ENCODE results near the gene TTBK2. TPM values are rescaled to one million over a fixed set of nuclear protein-coding genes. Genes with fewer than 3 reads are reported as not detected.

The TTBK2 gene
- total RNA-seq, 1 donor from 2014 or later = 47.8 TPM

- Mint-ChIP-seq H3K36me3 (ENCODE audit: unreplicated experiment) (no peaks in the 10 kb centered on the region), H3K27me3 (ENCODE audit: unreplicated experiment) (peaks cover 13% of the 10 kb centered on the region), H3K27ac (ENCODE audit: unreplicated experiment) (peak overlapping the region; percentile 85), H3K9me3 (ENCODE audit: unreplicated experiment) (peaks cover 17% of the 10 kb centered on the region), H3K4me3 (ENCODE audit: unreplicated experiment) (no peak overlapping the region), H3K4me1 (ENCODE audit: low read depth, unreplicated experiment) (peaks cover 34% of the 10 kb centered on the region)
- no peak for TF ChIP-seq CTCF (IDR thresholded peaks at IDR 0.05; ENCODE audit: partially characterized antibody, unreplicated experiment)
- no peak for DNase-seq
Measured at GRCh38 chr15:42728972-42729371, 191.6 kb downstream of the TTBK2 start.

- no peak for TF ChIP-seq CTCF (IDR thresholded peaks at IDR 0.05; ENCODE audit: partially characterized antibody, unreplicated experiment)
- H3K36me3 Mint-ChIP-seq (ENCODE audit: unreplicated experiment) = no peaks in the 10 kb centered on the region
- peak overlapping the region; percentile 85 for H3K27ac Mint-ChIP-seq (ENCODE audit: unreplicated experiment)
- peak overlapping the region; percentile 57 for H3K4me3 Mint-ChIP-seq (ENCODE audit: unreplicated experiment)
- DNase-seq = no peak
- H3K9me3 Mint-ChIP-seq (ENCODE audit: unreplicated experiment) = peaks cover 17% of the 10 kb centered on the region
- H3K4me1 Mint-ChIP-seq (ENCODE audit: low read depth, unreplicated experiment) = peaks cover 34% of the 10 kb centered on the region
- peaks cover 13% of the 10 kb centered on the region for H3K27me3 Mint-ChIP-seq (ENCODE audit: unreplicated experiment)
Measured at GRCh38 chr15:42728560-42728959, 192.0 kb downstream of the TTBK2 start.

DNA sequence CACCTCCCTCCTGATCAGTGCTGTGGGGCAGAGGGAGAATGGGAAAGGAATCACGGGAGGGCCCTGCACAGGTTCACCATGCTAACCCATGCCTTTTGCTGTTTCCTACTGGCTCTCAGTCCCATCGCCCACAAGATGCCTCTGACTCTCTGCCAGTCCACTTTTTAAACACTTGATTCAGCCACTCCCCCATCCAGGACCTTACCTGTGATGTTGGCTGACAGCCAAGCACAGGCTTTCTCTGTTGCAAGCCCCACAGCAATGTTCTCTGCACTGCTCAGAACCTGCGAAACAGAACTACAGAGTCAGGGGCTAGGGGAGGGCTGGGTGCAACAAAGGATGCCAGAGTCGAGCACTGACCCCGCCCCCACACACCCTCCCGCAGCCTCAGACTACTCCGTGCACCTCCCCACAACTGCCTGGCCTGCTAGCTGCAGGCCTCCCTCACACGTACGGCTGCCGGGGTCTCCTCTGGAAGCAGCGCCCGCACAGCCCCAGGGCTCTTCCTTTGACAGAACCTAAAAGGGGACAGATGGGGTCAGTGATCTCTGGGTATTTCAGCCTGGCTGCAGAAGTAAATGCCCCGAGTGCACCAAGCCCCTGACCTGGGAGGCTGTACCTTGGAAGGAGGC, 192.7 kb downstream of the TTBK2 start:
- Mint-ChIP-seq H3K36me3 (ENCODE audit: unreplicated experiment) (no peaks in the 10 kb centered on the region), H3K4me3 (ENCODE audit: unreplicated experiment) (peak overlapping the region; percentile 64), H3K27ac (ENCODE audit: unreplicated experiment) (peak overlapping the region; percentile 93), H3K9me3 (ENCODE audit: unreplicated experiment) (peaks cover 19% of the 10 kb centered on the region), H3K27me3 (ENCODE audit: unreplicated experiment) (peaks cover 13% of the 10 kb centered on the region), H3K4me1 (ENCODE audit: low read depth, unreplicated experiment) (peaks cover 32% of the 10 kb centered on the region)
- no peak for TF ChIP-seq CTCF (IDR thresholded peaks at IDR 0.05; ENCODE audit: partially characterized antibody, unreplicated experiment)
- DNase-seq = peak; percentile 60

GRCh38 chr15:42726114-42726513, 194.5 kb downstream of the TTBK2 start:
- peak overlapping the region; percentile 84 for H3K27ac Mint-ChIP-seq (ENCODE audit: unreplicated experiment)
- H3K27me3 Mint-ChIP-seq (ENCODE audit: unreplicated experiment) = peaks cover 15% of the 10 kb centered on the region
- no peak for DNase-seq
- TF ChIP-seq CTCF (IDR thresholded peaks at IDR 0.05; ENCODE audit: partially characterized antibody, unreplicated experiment) = no peak
- peaks cover 32% of the 10 kb centered on the region for H3K4me1 Mint-ChIP-seq (ENCODE audit: low read depth, unreplicated experiment)
- H3K4me3 Mint-ChIP-seq (ENCODE audit: unreplicated experiment) = peak overlapping the region; percentile 68
- peaks cover 16% of the 10 kb centered on the region for H3K9me3 Mint-ChIP-seq (ENCODE audit: unreplicated experiment)
- no peaks in the 10 kb centered on the region for H3K36me3 Mint-ChIP-seq (ENCODE audit: unreplicated experiment)

DNA sequence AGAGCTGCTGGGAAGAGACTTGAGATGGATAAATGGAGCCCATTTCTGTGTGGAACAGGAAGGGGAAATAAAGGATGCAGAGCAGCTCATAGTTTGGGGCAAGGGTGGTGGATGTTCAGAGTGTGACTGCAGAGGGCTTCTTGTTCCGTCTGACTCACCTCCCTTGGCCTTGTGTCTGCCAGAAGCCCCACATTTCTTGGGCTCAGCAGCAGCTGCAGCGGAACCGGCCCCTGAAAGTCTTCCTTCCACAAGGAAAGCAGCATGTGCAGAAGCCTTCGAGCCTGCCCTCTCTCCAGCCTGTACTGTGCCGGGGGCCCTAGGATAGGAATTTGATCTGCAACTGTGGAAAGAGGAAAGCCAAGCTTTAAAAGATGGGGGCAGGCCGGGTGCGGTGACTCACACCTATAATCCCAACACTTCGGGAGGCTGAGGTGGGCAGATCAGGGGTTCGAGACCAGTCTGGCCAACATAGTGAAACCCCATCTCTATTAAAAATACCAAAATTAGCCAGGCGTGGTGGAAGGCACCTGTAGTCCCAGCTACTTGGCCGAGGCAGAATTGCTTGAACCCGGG, 195.2 kb downstream of the TTBK2 start:
- Mint-ChIP-seq H3K4me3 (ENCODE audit: unreplicated experiment) (peak overlapping the region; percentile 38), H3K4me1 (ENCODE audit: low read depth, unreplicated experiment) (peaks cover 33% of the 10 kb centered on the region), H3K36me3 (ENCODE audit: unreplicated experiment) (no peaks in the 10 kb centered on the region), H3K27me3 (ENCODE audit: unreplicated experiment) (peaks cover 13% of the 10 kb centered on the region), H3K9me3 (ENCODE audit: unreplicated experiment) (peaks cover 16% of the 10 kb centered on the region), H3K27ac (ENCODE audit: unreplicated experiment) (peak overlapping the region; percentile 75)
- no peak for TF ChIP-seq CTCF (IDR thresholded peaks at IDR 0.05; ENCODE audit: partially characterized antibody, unreplicated experiment)
- DNase-seq = no peak

Measured in glutamatergic neuron (in vitro differentiated cells).